WI38 (cell line): ENCODE data around the gene ITSN1.

Experiments used
- H3K4me3 ChIP-seq: 2 replicates; pipeline ENCODE4 v1.5.1; 2011; ENCODE audit warnings: low read depth, mild to moderate bottlenecking, control low read depth, low read length
- TF ChIP-seq, protein P1 (sequence below): IDR thresholded peaks from 2 replicates; pipeline ENCODE4 v1.5.1; 2012; ENCODE audit warnings: low read depth, mild to moderate bottlenecking, control low read depth, low read length

Gene ITSN1

DNA sequence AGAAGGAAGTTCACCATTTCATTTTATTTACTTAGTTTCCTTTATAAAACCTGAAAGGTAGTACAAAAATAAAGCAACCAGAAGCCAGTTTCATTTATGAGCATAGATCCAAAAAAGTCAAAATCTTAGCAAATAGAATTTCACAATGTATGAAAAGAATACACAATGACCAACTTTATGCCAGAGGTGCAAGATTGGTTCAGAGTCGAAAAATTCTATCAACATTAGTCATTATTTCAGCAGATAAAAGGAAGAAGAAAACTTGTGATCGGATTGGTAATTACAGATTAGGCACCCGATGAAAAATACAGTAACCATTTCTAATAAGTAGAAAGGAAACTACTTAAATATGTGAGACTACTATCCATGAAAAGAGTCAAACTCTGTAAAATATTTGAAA lies 89.1 kb downstream of the ITSN1 start:
- TF ChIP-seq, protein P1, sequence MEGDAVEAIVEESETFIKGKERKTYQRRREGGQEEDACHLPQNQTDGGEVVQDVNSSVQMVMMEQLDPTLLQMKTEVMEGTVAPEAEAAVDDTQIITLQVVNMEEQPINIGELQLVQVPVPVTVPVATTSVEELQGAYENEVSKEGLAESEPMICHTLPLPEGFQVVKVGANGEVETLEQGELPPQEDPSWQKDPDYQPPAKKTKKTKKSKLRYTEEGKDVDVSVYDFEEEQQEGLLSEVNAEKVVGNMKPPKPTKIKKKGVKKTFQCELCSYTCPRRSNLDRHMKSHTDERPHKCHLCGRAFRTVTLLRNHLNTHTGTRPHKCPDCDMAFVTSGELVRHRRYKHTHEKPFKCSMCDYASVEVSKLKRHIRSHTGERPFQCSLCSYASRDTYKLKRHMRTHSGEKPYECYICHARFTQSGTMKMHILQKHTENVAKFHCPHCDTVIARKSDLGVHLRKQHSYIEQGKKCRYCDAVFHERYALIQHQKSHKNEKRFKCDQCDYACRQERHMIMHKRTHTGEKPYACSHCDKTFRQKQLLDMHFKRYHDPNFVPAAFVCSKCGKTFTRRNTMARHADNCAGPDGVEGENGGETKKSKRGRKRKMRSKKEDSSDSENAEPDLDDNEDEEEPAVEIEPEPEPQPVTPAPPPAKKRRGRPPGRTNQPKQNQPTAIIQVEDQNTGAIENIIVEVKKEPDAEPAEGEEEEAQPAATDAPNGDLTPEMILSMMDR = no peak
- H3K4me3 ChIP-seq = no peak overlapping the region

DNA sequence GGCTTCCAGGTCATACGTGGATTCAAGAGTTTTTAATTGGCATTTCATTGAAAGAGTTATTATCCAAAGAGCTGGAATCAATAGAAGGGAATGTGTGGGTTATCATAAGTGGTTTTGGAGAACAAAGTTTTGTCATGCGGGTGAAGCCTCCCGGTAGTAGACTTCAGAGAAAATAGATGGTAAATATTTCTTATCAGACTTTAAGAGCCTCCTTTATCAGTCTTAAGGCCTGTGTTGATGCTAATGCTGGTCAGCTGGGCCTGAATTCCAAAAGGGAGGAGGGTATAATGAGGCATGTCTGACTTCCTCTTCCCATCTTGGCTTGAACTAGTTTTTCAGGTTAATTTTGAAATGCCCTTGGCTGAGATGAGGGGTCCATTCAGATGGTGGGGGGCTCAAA lies 89.7 kb downstream of the ITSN1 start:
- H3K4me3 ChIP-seq = no peak overlapping the region
- TF ChIP-seq, protein P1 = no peak

DNA sequence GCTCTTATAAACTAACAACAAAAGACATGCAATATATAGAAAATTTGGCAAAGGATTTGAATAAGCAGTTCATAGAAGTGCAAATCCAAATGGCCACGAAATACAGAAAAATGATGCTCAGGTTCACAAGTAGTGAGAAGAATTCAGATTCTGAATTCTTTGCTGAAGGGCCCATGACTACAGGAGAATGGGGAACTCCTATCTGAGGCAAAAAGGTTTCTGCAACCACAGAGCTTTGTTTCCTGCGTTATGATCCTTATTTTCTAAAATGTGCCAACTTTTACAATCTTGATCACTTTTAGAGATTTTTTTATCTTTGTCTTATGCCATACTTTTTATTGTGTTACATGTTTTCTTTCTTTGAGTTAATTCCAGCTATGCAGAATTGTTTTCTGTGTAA lies 91.3 kb downstream of the ITSN1 start:
- TF ChIP-seq, protein P1 = no peak
- H3K4me3 ChIP-seq = no peak overlapping the region

DNA sequence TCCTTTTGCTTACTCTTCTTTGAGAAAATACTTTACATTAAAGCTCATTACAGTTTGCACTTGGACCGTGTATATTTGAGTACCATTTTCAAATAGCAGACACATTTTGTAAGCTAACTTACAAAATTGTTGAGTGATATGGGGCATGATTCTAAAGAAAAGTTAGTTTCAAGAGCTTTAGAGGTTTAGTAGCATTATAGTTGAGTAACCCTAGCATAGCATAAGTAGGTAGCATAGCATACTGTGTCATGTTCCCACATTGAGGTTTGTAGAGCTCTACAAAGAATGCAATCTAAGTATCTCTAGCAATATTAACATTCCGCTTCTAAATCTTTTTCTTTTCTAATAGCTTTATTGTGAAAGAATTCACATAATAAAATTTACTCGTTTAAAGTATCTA lies 92.0 kb downstream of the ITSN1 start:
- TF ChIP-seq, protein P1 = no peak
- no peak overlapping the region for H3K4me3 ChIP-seq

DNA sequence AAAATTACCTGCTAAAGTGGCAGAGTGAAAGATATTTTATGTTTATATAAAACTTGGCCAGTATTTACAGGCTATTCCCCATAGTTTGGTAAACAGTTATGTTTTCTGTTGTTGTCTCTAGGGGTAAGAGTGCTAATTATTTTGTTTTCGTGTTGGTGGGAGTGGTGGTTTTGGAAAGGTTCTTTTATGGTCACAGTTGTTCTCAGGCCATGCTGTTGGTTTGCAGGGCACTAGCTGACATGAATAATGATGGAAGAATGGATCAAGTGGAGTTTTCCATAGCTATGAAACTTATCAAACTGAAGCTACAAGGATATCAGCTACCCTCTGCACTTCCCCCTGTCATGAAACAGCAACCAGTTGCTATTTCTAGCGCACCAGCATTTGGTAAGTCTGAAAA lies 92.5 kb downstream of the ITSN1 start:
- H3K4me3 ChIP-seq = no peak overlapping the region
- TF ChIP-seq, protein P1 = no peak

DNA sequence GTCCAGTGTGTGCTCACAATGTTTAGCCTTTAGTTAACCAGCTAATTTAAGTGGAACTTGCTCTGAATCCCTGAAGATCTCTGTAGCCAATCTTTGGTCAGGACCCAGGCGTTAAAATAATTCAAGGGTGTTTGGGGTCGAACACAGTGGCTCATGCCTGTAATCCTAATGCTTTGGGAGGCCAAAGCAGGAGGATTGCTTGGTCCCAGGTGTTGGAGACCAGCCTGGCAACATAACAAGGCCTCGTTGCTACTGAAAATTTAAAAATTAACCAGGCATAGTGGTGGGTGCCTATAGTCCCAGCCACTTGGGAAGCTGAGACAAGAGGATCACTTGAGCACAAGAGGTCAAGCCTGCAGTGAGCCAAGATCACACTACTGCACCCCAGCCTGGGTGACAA lies 94.3 kb downstream of the ITSN1 start:
- TF ChIP-seq, protein P1 = no peak
- H3K4me3 ChIP-seq = no peak overlapping the region

DNA sequence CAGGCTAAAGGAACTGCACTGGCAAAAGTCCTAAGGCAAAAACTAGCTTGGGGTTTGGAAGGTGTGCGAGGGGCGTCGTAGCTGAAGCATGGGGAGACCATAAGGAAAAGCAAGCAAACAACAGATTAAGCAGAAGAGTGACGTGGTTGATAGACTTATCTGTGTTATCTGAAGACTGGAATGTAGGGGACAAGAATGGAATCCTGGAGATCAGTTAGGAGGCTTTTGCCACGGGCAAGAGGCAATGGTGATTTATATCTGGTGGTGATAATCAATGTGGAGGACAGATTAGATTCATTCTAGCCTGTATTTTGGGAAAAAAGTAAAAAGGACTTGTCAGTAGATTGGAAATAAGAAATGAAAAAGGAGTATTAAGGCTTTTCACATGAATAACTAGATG lies 97.4 kb downstream of the ITSN1 start:
- TF ChIP-seq, protein P1 = no peak
- no peak overlapping the region for H3K4me3 ChIP-seq
